ENCODE measurements around the gene PIEZO2.

PIEZO2 gene

DNA sequence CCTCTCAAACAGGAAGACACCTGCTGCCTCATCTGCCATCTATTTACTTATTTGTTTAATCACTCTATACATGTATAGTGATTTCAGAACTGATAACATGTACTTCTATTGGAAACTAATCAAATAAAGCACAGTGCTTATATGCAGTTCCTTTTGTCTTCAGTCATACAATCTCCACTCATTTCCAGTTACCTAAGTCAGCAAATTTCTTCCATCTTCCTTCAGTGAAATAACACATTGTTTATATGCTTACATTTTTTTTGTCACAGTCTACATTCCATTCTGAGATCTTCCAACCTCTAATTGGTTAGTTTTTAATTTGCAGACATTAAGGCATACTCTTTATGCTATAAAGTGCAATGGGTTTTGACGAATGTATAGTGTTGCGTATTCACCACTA is 323.0 kb downstream of the PIEZO2 start:
- H3K36me3 ChIP-seq (ENCODE audit: control insufficient read depth, low read length), result no peaks in the 10 kb centered on the region
- H3K9me2 ChIP-seq (replicated peaks; ENCODE audit: control insufficient read depth, low read length), result no peaks in the 10 kb centered on the region; the same call in 1 of the 2 replicates
- H3K79me2 ChIP-seq (ENCODE audit: control insufficient read depth, low read length), result no peaks in the 10 kb centered on the region
- no peaks in the 10 kb centered on the region for H3F3A ChIP-seq (ENCODE audit: control insufficient read depth, insufficient read depth)
- no peak overlapping the region for H3K4me3 ChIP-seq (ENCODE audit: low read length)
- H3K4me1 ChIP-seq (ENCODE audit: control insufficient read depth, low read length), result no peaks in the 10 kb centered on the region
- no peak overlapping the region for H3K27ac ChIP-seq (ENCODE audit: low read depth, low read length)
- peaks cover 15% of the 10 kb centered on the region for H3K27me3 ChIP-seq (ENCODE audit: control insufficient read depth, low read length)
- TF ChIP-seq CTCF (IDR thresholded peaks at IDR 0.05; ENCODE audit: low read depth, low read length, poor library complexity, severe bottlenecking) (no peak), EZH2phosphoT487 (IDR thresholded peaks at IDR 0.05; ENCODE audit: borderline replicate concordance, low read length) (no peak)
- H3K9me3 ChIP-seq (ENCODE audit: control insufficient read depth, insufficient read depth, low read length), result no peaks in the 10 kb centered on the region; the same call in 1 of the 2 replicates
- no peak overlapping the region for H3K4me2 ChIP-seq (ENCODE audit: low read length)
- H4K20me1 ChIP-seq (ENCODE audit: control insufficient read depth, insufficient read depth, low read depth, low read length), result no peaks in the 10 kb centered on the region

GRCh38 chr18:10822456-10822855 is 326.9 kb downstream of the PIEZO2 start:
- H4K20me1 ChIP-seq (ENCODE audit: control insufficient read depth, insufficient read depth, low read depth, low read length), result no peaks in the 10 kb centered on the region
- no peaks in the 10 kb centered on the region for H3K36me3 ChIP-seq (ENCODE audit: control insufficient read depth, low read length)
- no peak overlapping the region for H3K4me3 ChIP-seq (ENCODE audit: low read length)
- peaks cover 15% of the 10 kb centered on the region for H3K27me3 ChIP-seq (ENCODE audit: control insufficient read depth, low read length)
- no peak overlapping the region for H3K4me2 ChIP-seq (ENCODE audit: low read length)
- no peaks in the 10 kb centered on the region for H3K79me2 ChIP-seq (ENCODE audit: control insufficient read depth, low read length)
- no peaks in the 10 kb centered on the region for H3K4me1 ChIP-seq (ENCODE audit: control insufficient read depth, low read length)
- TF ChIP-seq CTCF (IDR thresholded peaks at IDR 0.05; ENCODE audit: low read depth, low read length, poor library complexity, severe bottlenecking), result no peak
- TF ChIP-seq EZH2phosphoT487 (IDR thresholded peaks at IDR 0.05; ENCODE audit: borderline replicate concordance, low read length), result no peak
- no peak overlapping the region for H3K27ac ChIP-seq (ENCODE audit: low read depth, low read length)
- H3K9me3 ChIP-seq (ENCODE audit: control insufficient read depth, insufficient read depth, low read length), result no peaks in the 10 kb centered on the region
- H3F3A ChIP-seq (ENCODE audit: control insufficient read depth, insufficient read depth), result no peaks in the 10 kb centered on the region
- no peaks in the 10 kb centered on the region for H3K9me2 ChIP-seq (replicated peaks; ENCODE audit: control insufficient read depth, low read length)

DNA sequence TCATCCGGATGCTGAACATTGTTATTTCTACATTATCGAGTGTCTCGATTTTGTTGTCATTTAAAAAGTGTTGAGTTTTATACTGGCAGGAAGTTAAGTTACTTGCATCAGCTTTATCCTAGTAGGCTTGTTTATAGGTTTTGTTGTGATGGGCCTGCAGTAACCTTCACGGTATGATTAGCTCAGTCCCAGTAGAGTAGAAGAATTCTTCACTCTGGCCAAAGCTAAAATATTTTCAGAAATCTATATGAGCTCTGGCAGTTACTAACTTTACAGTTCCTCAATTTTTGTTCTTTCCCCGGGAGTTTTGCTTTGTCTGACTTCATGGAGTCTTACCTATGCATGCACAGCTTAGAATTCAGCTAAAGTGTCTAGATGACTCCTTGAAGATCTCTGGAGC is 328.7 kb downstream of the PIEZO2 start:
- Histone ChIP-seq H3K9me2 (replicated peaks; ENCODE audit: control insufficient read depth, low read length) (no peaks in the 10 kb centered on the region), H4K20me1 (ENCODE audit: control insufficient read depth, insufficient read depth, low read depth, low read length) (no peaks in the 10 kb centered on the region), H3K4me1 (ENCODE audit: control insufficient read depth, low read length) (no peaks in the 10 kb centered on the region), H3K9me3 (ENCODE audit: control insufficient read depth, insufficient read depth, low read length) (no peaks in the 10 kb centered on the region), H3K27me3 (ENCODE audit: control insufficient read depth, low read length) (peaks cover 15% of the 10 kb centered on the region), H3F3A (ENCODE audit: control insufficient read depth, insufficient read depth) (no peaks in the 10 kb centered on the region), H3K4me2 (ENCODE audit: low read length) (no peak overlapping the region), H3K4me3 (ENCODE audit: low read length) (no peak overlapping the region), H3K27ac (ENCODE audit: low read depth, low read length) (no peak overlapping the region), H3K79me2 (ENCODE audit: control insufficient read depth, low read length) (no peaks in the 10 kb centered on the region), H3K36me3 (ENCODE audit: control insufficient read depth, low read length) (no peaks in the 10 kb centered on the region)
- TF ChIP-seq CTCF (IDR thresholded peaks at IDR 0.05; ENCODE audit: low read depth, low read length, poor library complexity, severe bottlenecking) (no peak), EZH2phosphoT487 (IDR thresholded peaks at IDR 0.05; ENCODE audit: borderline replicate concordance, low read length) (no peak)

- Histone ChIP-seq H3K27ac (ENCODE audit: low read depth, low read length) (no peak overlapping the region), H3K4me3 (ENCODE audit: low read length) (no peak overlapping the region), H3K4me1 (ENCODE audit: control insufficient read depth, low read length) (no peaks in the 10 kb centered on the region), H4K20me1 (ENCODE audit: control insufficient read depth, insufficient read depth, low read depth, low read length) (no peaks in the 10 kb centered on the region), H3F3A (ENCODE audit: control insufficient read depth, insufficient read depth) (no peaks in the 10 kb centered on the region), H3K79me2 (ENCODE audit: control insufficient read depth, low read length) (no peaks in the 10 kb centered on the region), H3K9me2 (replicated peaks; ENCODE audit: control insufficient read depth, low read length) (no peaks in the 10 kb centered on the region), H3K4me2 (ENCODE audit: low read length) (no peak overlapping the region), H3K27me3 (ENCODE audit: control insufficient read depth, low read length) (no peaks in the 10 kb centered on the region), H3K9me3 (ENCODE audit: control insufficient read depth, insufficient read depth, low read length) (no peaks in the 10 kb centered on the region), H3K36me3 (ENCODE audit: control insufficient read depth, low read length) (no peaks in the 10 kb centered on the region)
- TF ChIP-seq EZH2phosphoT487 (IDR thresholded peaks at IDR 0.05; ENCODE audit: borderline replicate concordance, low read length) (no peak), CTCF (IDR thresholded peaks at IDR 0.05; ENCODE audit: low read depth, low read length, poor library complexity, severe bottlenecking) (no peak)
These were observed 335.0 kb downstream of the PIEZO2 start for GRCh38 chr18:10814336-10814735.

Data from DOHH2 (cell line).